Endothelial cell of umbilical vein (primary cell): ENCODE results near the gene HNMT. TPM values are rescaled to one million over a fixed set of nuclear protein-coding genes. Genes with fewer than 3 reads are reported as not detected.

ENCODE experiments used
- BruUV-seq: library from RNA; stranded (reverse); fragments of 400-500 nt; replicated peaks from 2 replicates; lab custom pipeline; 2021; lab: Mats Ljungman, UMichigan
- CTCF ChIA-PET: fragments of 300-600, 350-600 bp; sonication (Branson Sonifier 250); formaldehyde crosslinking; loops from one replicate; lab custom pipeline; 2021; ENCODE audit warnings: antibody characterized with exemption, inconsistent platforms; lab: Charles Lee
- POLR2A ChIA-PET: fragments of 300-600, 350-600 bp; sonication (Branson Sonifier 250); formaldehyde crosslinking; loops from one replicate; lab custom pipeline; 2021; ENCODE audit warnings: antibody characterized with exemption, inconsistent platforms; lab: Charles Lee
- DNase-seq: peaks from one replicate; pipeline ENCODE4 v3.0.0-alpha.2; 2011; ENCODE audit warnings: low read depth, low spot score
- FAIRE-seq: peaks from 2 replicates; lab custom pipeline; 2011; peaks lifted over from hg19 to GRCh38; lab: Jason Lieb, UNC
- H2AFZ ChIP-seq: 2 replicates; pipeline ENCODE4 v1.6.0; 2012; ENCODE audit warnings: low read depth, low read length, control low read depth, inconsistent platforms
- H3K27ac ChIP-seq: 2 replicates; pipeline ENCODE4 v1.5.1; 2011; ENCODE audit warnings: low read depth, mild to moderate bottlenecking, control low read depth, low read length, moderate library complexity; ENCODE audit not compliant: insufficient read depth
- H3K27me3 ChIP-seq, 2 experiments: 2 replicates each; pipeline versions ENCODE4 v1.6.0 to v1.6.1; 2011; ENCODE audit warnings: low read length in 2 of 2, mixed read lengths in 1 of 2; ENCODE audit not compliant: control insufficient read depth in 2 of 2, insufficient read depth in 2 of 2
- H3K36me3 ChIP-seq, 2 experiments: 2 replicates in 1 of 2; 3 replicates in 1 of 2; pipeline ENCODE4 v1.5.1; 2011; ENCODE audit warnings: low read length in 2 of 2, mild to moderate bottlenecking in 1 of 2, moderate library complexity in 1 of 2; ENCODE audit not compliant: control insufficient read depth in 2 of 2, insufficient read depth in 2 of 2; ENCODE audit errors: extremely low read depth in 1 of 2
- H3K4me1 ChIP-seq: 3 replicates; pipeline ENCODE4 v1.5.1; 2011; ENCODE audit warnings: mild to moderate bottlenecking, low read length; ENCODE audit not compliant: control insufficient read depth, insufficient read depth; ENCODE audit errors: extremely low read depth
- H3K4me2 ChIP-seq: 2 replicates; pipeline ENCODE4 v1.6.1; 2011; ENCODE audit warnings: low read length, control low read depth, mixed read lengths; ENCODE audit not compliant: insufficient read depth
- H3K4me3 ChIP-seq, 3 experiments: fragments of 200-600 bp in 1 of 3; sonication (generic), shearing (Covaris generic) in 1 of 3; replicated peaks in 1 of 3; 2 replicates each; pipeline ENCODE4 v1.5.1; 2011 to 2016; ENCODE audit warnings: control low read depth in 3 of 3, low read length in 3 of 3, mild to moderate bottlenecking in 2 of 3, inconsistent platforms in 1 of 3, low read depth in 1 of 3, moderate library complexity in 1 of 3; ENCODE audit not compliant: insufficient read depth in 1 of 3
- H3K79me2 ChIP-seq: 2 replicates; pipeline ENCODE4 v1.6.0; 2012; ENCODE audit warnings: low read length, inconsistent platforms; ENCODE audit not compliant: control insufficient read depth, insufficient read depth
- H3K9ac ChIP-seq: replicated peaks from 2 replicates; pipeline ENCODE3; 2011; ENCODE audit warnings: low read length, control low read depth; ENCODE audit not compliant: insufficient read depth; ENCODE audit errors: extremely low read depth
- H3K9me1 ChIP-seq: replicated peaks from 3 replicates; pipeline ENCODE4 v1.6.0; 2011; ENCODE audit warnings: mild to moderate bottlenecking, low read length; ENCODE audit not compliant: control insufficient read depth, insufficient read depth; ENCODE audit errors: extremely low read depth
- H3K9me3 ChIP-seq: replicated peaks from 2 replicates; pipeline ENCODE4 v1.5.1; 2012; ENCODE audit warnings: low read length, inconsistent platforms; ENCODE audit not compliant: control insufficient read depth, insufficient read depth
- H4K20me1 ChIP-seq: replicated peaks from 2 replicates; pipeline ENCODE3; 2011; ENCODE audit warnings: mild to moderate bottlenecking, low read length; ENCODE audit not compliant: control insufficient read depth, insufficient read depth; ENCODE audit errors: extremely low read depth
- EZH2 ChIP-seq: IDR thresholded peaks from 2 replicates; pipeline ENCODE4 v1.6.1; 2012; ENCODE audit warnings: borderline replicate concordance, low read depth, mild to moderate bottlenecking, moderate library complexity, low read length, inconsistent platforms; ENCODE audit not compliant: severe bottlenecking
- FOS ChIP-seq: IDR thresholded peaks from 2 replicates; pipeline ENCODE4 v1.6.1; 2011; ENCODE audit warnings: mild to moderate bottlenecking, low read length, moderate library complexity, borderline replicate concordance; ENCODE audit not compliant: insufficient read depth
- GATA2 ChIP-seq: IDR thresholded peaks from 2 replicates; pipeline ENCODE4 v1.7.0; 2011; ENCODE audit warnings: low read depth, mild to moderate bottlenecking, moderate library complexity, mixed read lengths, low read length; ENCODE audit not compliant: insufficient read length, insufficient read depth
- JUN ChIP-seq: IDR thresholded peaks from 2 replicates; pipeline ENCODE4 v1.6.1; 2011; ENCODE audit warnings: borderline replicate concordance, low read depth; ENCODE audit not compliant: insufficient read length, insufficient read depth
- MAX ChIP-seq: IDR thresholded peaks from 2 replicates; pipeline ENCODE4 v1.6.1; 2011; ENCODE audit not compliant: insufficient read depth, insufficient read length
- MYC ChIP-seq: IDR thresholded peaks from one replicate; pipeline ENCODE4 v1.6.1; 2011; ENCODE audit warnings: mild to moderate bottlenecking, low read depth, low read length
- POLR2A ChIP-seq: IDR thresholded peaks from 2 replicates; pipeline ENCODE4 v1.6.1; 2012; ENCODE audit warnings: low read depth, mild to moderate bottlenecking, control low read depth, low read length
- POLR2AphosphoS5 ChIP-seq: IDR thresholded peaks from 2 replicates; pipeline ENCODE4 v1.6.1; 2012; ENCODE audit warnings: low read depth, mild to moderate bottlenecking, control low read depth, low read length, moderate library complexity; ENCODE audit not compliant: insufficient read depth
- dilution Hi-C: fragments of 300-500 bp; cut with MboI; formaldehyde crosslinking; loops from one replicate; pipeline ENCODE4 v1.15.0; 2019; ENCODE audit warnings: low sequenced_read_pairs; ENCODE audit not compliant: extremely low pct_ligation_motif_present
- intact Hi-C: fragments of 100-400 bp; cut with micrococcal nuclease; formaldehyde crosslinking; loops from one replicate; pipeline ENCODE4 v1.10.0; 2022
- polyA plus RNA-seq, 4 experiments: library from polyadenylated mRNA; depleted of rRNA in 3 of 4; stranded (reverse) in 3 of 4; unstranded in 1 of 4; fragments of >200 nt; gene quantifications; 2 replicates each; pipeline versions ENCODE4 v1.2.1 to v1.2.3, GENCODE V29; 2011 to 2012; ENCODE audit warnings: missing spikeins in 1 of 4
- total RNA-seq: library from RNA; stranded (reverse); gene quantifications from 2 replicates; pipeline ENCODE4 v1.2.3, GENCODE V29; 2021
- TF ChIP-seq, protein P1 (sequence below), 2 donors: IDR thresholded peaks; 1 replicate in 1 of 2; 2 replicates in 1 of 2; pipeline ENCODE4 v1.5.1; 2011; ENCODE audit warnings: low read length in 2 of 2, mild to moderate bottlenecking in 2 of 2, moderate library complexity in 2 of 2, control low read depth in 1 of 2, inconsistent platforms in 1 of 2, low read depth in 1 of 2; ENCODE audit not compliant: insufficient read depth in 1 of 2; ENCODE audit errors: extremely low read depth in 1 of 2

HNMT gene
- total and polyA plus RNA-seq, 2 donors (not counting 3 experiments of a cell fraction or from before 2014, with no cell fraction given), result 8.6 to 16.9 TPM

DNA sequence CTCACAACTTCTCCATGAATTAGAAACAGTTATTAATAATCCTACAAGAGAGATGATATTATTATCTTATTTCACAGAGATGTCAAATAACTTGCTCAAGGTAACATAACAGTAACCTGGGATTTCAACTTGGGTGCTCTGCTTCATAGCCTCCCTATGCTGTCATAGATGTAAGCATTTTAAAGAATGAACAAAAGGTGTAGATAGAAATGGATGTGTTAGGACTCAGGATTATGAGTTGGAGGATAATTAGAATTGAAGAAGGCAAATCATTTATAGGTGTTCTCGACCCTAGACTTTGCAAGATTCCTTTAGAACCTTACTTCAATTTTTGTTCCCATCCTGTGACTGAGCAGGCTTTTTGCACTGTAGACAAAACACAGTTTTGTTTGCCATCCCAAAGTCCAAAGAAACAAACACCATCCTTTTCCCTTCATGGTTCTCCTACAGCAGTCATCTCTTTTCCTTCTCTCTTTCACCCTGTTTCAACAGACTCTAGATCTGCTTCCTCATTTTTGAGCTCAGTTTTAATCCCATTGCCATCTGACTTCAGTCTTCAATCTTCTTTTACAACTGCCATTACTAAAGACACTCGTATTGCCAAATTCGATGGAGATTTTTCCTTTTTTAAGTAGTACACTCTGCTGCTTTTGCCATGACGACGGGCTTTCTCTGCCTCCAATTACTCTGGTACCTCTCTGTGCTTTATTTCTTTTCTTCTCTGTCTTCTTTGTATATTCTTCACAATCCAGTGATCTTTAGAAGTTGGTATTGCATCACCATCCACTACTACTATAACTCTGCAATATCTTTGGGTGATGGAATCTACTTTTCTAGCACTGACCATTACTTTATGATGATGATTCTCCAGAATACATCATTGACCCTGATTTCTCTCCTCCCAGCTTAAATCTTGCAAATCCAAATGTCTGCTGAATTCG lies 4.5 kb downstream of the HNMT start:
- no TSS peak for BruUV-seq
- FAIRE-seq, result no peak
- Histone ChIP-seq H3K9me3 (no peaks in the 10 kb centered on the region), H3K4me2 (peak overlapping the region; percentile 82), H3K9me1 (no peaks in the 10 kb centered on the region), H4K20me1 (no peaks in the 10 kb centered on the region), H3K9ac (peak overlapping the region; percentile 16), H3K27me3 (no peaks in the 10 kb centered on the region), H3K27ac (peak overlapping the region; percentile 1), H3K4me3 (no peak overlapping the region), H3K36me3 (no peaks in the 10 kb centered on the region), H3K79me2 (peaks cover 1% of the 10 kb centered on the region), H3K4me1 (peaks cover 39% of the 10 kb centered on the region), H2AFZ (no peak overlapping the region)
- ChIA-PET CTCF (interaction anchor here (0.6 to 1.8 kb wide), 8 partner anchors 12 to 138 kb away, joined by 3 to 6 read pairs (median 3); no protein-coding TSS in a partner anchor), POLR2A (no interaction called here)
- dilution Hi-C loops, result no loop called here
- DNase-seq, result peak; percentile 5
- TF ChIP-seq MAX (no peak), JUN (no peak), MYC (no peak), FOS (no peak), EZH2 (no peak), POLR2A (no peak), GATA2 (no peak), POLR2AphosphoS5 (no peak)
- TF ChIP-seq, protein P1, sequence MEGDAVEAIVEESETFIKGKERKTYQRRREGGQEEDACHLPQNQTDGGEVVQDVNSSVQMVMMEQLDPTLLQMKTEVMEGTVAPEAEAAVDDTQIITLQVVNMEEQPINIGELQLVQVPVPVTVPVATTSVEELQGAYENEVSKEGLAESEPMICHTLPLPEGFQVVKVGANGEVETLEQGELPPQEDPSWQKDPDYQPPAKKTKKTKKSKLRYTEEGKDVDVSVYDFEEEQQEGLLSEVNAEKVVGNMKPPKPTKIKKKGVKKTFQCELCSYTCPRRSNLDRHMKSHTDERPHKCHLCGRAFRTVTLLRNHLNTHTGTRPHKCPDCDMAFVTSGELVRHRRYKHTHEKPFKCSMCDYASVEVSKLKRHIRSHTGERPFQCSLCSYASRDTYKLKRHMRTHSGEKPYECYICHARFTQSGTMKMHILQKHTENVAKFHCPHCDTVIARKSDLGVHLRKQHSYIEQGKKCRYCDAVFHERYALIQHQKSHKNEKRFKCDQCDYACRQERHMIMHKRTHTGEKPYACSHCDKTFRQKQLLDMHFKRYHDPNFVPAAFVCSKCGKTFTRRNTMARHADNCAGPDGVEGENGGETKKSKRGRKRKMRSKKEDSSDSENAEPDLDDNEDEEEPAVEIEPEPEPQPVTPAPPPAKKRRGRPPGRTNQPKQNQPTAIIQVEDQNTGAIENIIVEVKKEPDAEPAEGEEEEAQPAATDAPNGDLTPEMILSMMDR (IDR thresholded peaks at IDR 0.05; ENCODE audit: extremely low read depth in 1 of 2, insufficient read depth in 1 of 2, low read depth in 1 of 2, low read length in 2 of 2), result no peak
- intact Hi-C loops, result loop anchor here (2.0 kb wide), 2 partner anchors 240 to 532 kb away; partner anchors contain the start of gene SPOPL
